B cell (primary cell): ENCODE results near the gene CREB5. TPM values are rescaled to one million over a fixed set of nuclear protein-coding genes. Genes with fewer than 3 reads are reported as not detected.

Source experiments
- ATAC-seq: fragments of 200-7000 bp; cut with Tn5 transposase; one replicate; pipeline ENCODE4 v1.10.0; 2021; ENCODE audit warnings: low read depth, mild to moderate bottlenecking, moderate number of reproducible peaks, moderate library complexity
- CTCF ChIA-PET: fragments of 350-600 bp; sonication (Branson Sonifier 250); formaldehyde crosslinking; loops from one replicate; lab custom pipeline; 2021; ENCODE audit warnings: antibody characterized with exemption, inconsistent platforms; lab: Charles Lee
- POLR2A ChIA-PET: fragments of 350-600 bp; sonication (Branson Sonifier 250); formaldehyde crosslinking; loops from one replicate; lab custom pipeline; 2021; ENCODE audit warnings: antibody characterized with exemption; lab: Charles Lee
- DNase-seq: peaks from one replicate; pipeline ENCODE4 v3.0.0; 2013
- H2AFZ ChIP-seq: 2 replicates; pipeline ENCODE4 v1.6.1; 2012; ENCODE audit warnings: mild to moderate bottlenecking, low read depth, low read length; ENCODE audit not compliant: insufficient read depth, poor library complexity, severe bottlenecking
- H3K27ac ChIP-seq, 2 donors: 1 replicate in 1 of 2; 2 replicates in 1 of 2; pipeline ENCODE4 v1.5.1; 2012 to 2013; ENCODE audit warnings: low read length in 2 of 2, mild to moderate bottlenecking in 2 of 2, moderate library complexity in 1 of 2
- H3K27me3 ChIP-seq, 4 experiments: fragments of 200-600 bp in 1 of 4; sonication (generic) in 1 of 4; replicated peaks in 1 of 4; 1 replicate in 2 of 4; 2 replicates in 2 of 4; pipeline versions ENCODE4 v1.6.1 to v1.7.0; 2013 to 2016; ENCODE audit warnings: low read length in 3 of 4, mild to moderate bottlenecking in 2 of 4, mixed read lengths in 1 of 4, moderate library complexity in 1 of 4; ENCODE audit not compliant: insufficient read depth in 4 of 4, control insufficient read depth in 3 of 4; ENCODE audit errors: control extremely low read depth in 1 of 4
- H3K36me3 ChIP-seq, 2 experiments: replicated peaks in 1 of 2; 1 replicate in 1 of 2; 2 replicates in 1 of 2; pipeline versions ENCODE4 v1.6.1 to v1.7.1; 2013; ENCODE audit warnings: low read length in 1 of 2; ENCODE audit not compliant: insufficient read depth in 2 of 2, control insufficient read depth in 1 of 2; ENCODE audit errors: control extremely low read depth in 1 of 2, extremely low read depth in 1 of 2
- H3K4me1 ChIP-seq, 2 donors: fragments of 200-600 bp in 1 of 2; sonication (generic) in 1 of 2; 1 replicate in 1 of 2; 2 replicates in 1 of 2; pipeline versions ENCODE4 v1.5.1 to v1.6.1; 2013 to 2017; ENCODE audit warnings: low read length in 2 of 2; ENCODE audit not compliant: control insufficient read depth in 2 of 2, insufficient read depth in 2 of 2
- H3K4me2 ChIP-seq: replicated peaks from 2 replicates; pipeline ENCODE3; 2012; ENCODE audit warnings: mild to moderate bottlenecking, low read depth, low read length; ENCODE audit not compliant: poor library complexity, severe bottlenecking
- H3K4me3 ChIP-seq, 5 experiments: fragments of 200-600 bp in 1 of 5; sonication (generic) in 1 of 5; 1 replicate in 3 of 5; 2 replicates in 2 of 5; pipeline versions ENCODE4 v1.5.1 to v1.7.0; 2011 to 2016; ENCODE audit warnings: low read length in 4 of 5, mild to moderate bottlenecking in 4 of 5, low read depth in 2 of 5, control low read depth in 1 of 5, moderate library complexity in 1 of 5; ENCODE audit not compliant: insufficient read depth in 1 of 5; ENCODE audit errors: control extremely low read depth in 1 of 5, extremely low read depth in 1 of 5
- H3K79me2 ChIP-seq: fragments of 200-600 bp; sonication (generic); one replicate; pipeline ENCODE4 v1.6.0; 2016; ENCODE audit warnings: low read length; ENCODE audit not compliant: control insufficient read depth, insufficient read depth
- H3K9ac ChIP-seq: fragments of 200-600 bp; sonication (generic); 2 replicates; pipeline ENCODE4 v1.6.1; 2017; ENCODE audit warnings: mild to moderate bottlenecking, low read length, moderate library complexity
- H3K9me3 ChIP-seq, 3 donors: one replicate each; pipeline versions ENCODE4 v1.6.1 to v1.7.1; 2013; ENCODE audit warnings: low read length in 2 of 3; ENCODE audit not compliant: control insufficient read depth in 2 of 3, insufficient read depth in 1 of 3; ENCODE audit errors: control extremely low read depth in 1 of 3
- H4K20me1 ChIP-seq: 2 replicates; pipeline ENCODE4 v1.6.0; 2012; ENCODE audit warnings: mild to moderate bottlenecking, low read length; ENCODE audit not compliant: insufficient read depth, control insufficient read depth, poor library complexity, severe bottlenecking
- H3K27ac Mint-ChIP-seq: one replicate; pipeline ENCODE4 v1.8.0; 2021; ENCODE audit warnings: mixed read lengths
- H3K27me3 Mint-ChIP-seq: one replicate; pipeline ENCODE4 v1.8.0; 2021; ENCODE audit warnings: mixed read lengths
- H3K4me1 Mint-ChIP-seq: one replicate; pipeline ENCODE4 v1.8.0; 2021; ENCODE audit warnings: mixed read lengths
- H3K4me3 Mint-ChIP-seq: one replicate; pipeline ENCODE4 v1.8.0; 2021; ENCODE audit warnings: mixed read lengths
- H3K9me3 Mint-ChIP-seq: one replicate; pipeline ENCODE4 v1.8.0; 2022; ENCODE audit warnings: mixed read lengths; ENCODE audit not compliant: insufficient read depth
- EZH2 ChIP-seq: IDR thresholded peaks from 2 replicates; pipeline ENCODE4 v1.6.1; 2012; ENCODE audit warnings: borderline replicate concordance, low read depth, mild to moderate bottlenecking, moderate library complexity, low read length; ENCODE audit not compliant: insufficient read depth, poor library complexity, severe bottlenecking
- whole genome bisulfite sequencing: methylation state at CpG from one replicate; pipeline ENCODE4 v1.1.5; 2013; ENCODE audit warnings: missing lambda C conversion rate; ENCODE audit not compliant: insufficient coverage; 5-methylcytosine and 5-hydroxymethylcytosine counted together
- intact Hi-C: fragments of 100-400 bp; cut with micrococcal nuclease; formaldehyde crosslinking; loops from one replicate; pipeline ENCODE4 v1.10.0; 2022
- polyA plus RNA-seq: library from polyadenylated mRNA; depleted of rRNA; stranded (reverse); fragments of >200 nt; gene quantifications from 2 replicates; pipeline ENCODE4 v1.2.3, GENCODE V29; 2012
- total RNA-seq, 2 donors: library from RNA; stranded (reverse); fragments of 120-200 nt in 1 of 2; gene quantifications; 1 replicate in 1 of 2; 2 replicates in 1 of 2; pipeline versions ENCODE4 v1.2.3 to v1.2.4, GENCODE V29; 2013 to 2022
- TF ChIP-seq, protein P1 (sequence below): fragments of 200-600 bp; IDR thresholded peaks from one replicate; pipeline ENCODE4 v1.8.0; 2022; ENCODE audit warnings: antibody characterized with exemption, mild to moderate bottlenecking

The CREB5 gene
- total and polyA plus RNA-seq, 2 donors (not counting 1 experiment from before 2014, with no cell fraction given), result 0.05 to 0.95 TPM

GRCh38 chr7:28405662-28406061, 6.7 kb upstream of the CREB5 start:
- H3K27me3 Mint-ChIP-seq, result peaks cover 38% of the 10 kb centered on the region
- CTCF ChIA-PET, result no interaction called here
- intact Hi-C loops, result no loop called here
- H3K4me1 Mint-ChIP-seq, result peaks cover 18% of the 10 kb centered on the region
- 73% methylated on average over 2 of the region's 5 CpGs for WGBS
- H3K4me3 Mint-ChIP-seq, result no peak overlapping the region
- peaks cover 0 to 4% (median 0%) of the 10 kb centered on the region in 3 donors for H3K9me3 ChIP-seq
- H2AFZ ChIP-seq, result no peak overlapping the region
- no peak overlapping the region for H3K27ac Mint-ChIP-seq
- H3K79me2 ChIP-seq, result no peaks in the 10 kb centered on the region
- no peaks in the 10 kb centered on the region for H3K9me3 Mint-ChIP-seq
- H3K9ac ChIP-seq, result no peak overlapping the region
- H3K27me3 ChIP-seq, result peaks cover 0 to 37% (median 16%) of the 10 kb centered on the region in 4 experiments
- DNase-seq (no peak), ATAC-seq (no peak)
- no peak overlapping the region for H3K4me2 ChIP-seq
- H3K27ac ChIP-seq, result no peak overlapping the region
- POLR2A ChIA-PET, result no interaction called here
- no peak overlapping the region for H3K4me3 ChIP-seq
- TF ChIP-seq, protein P1, sequence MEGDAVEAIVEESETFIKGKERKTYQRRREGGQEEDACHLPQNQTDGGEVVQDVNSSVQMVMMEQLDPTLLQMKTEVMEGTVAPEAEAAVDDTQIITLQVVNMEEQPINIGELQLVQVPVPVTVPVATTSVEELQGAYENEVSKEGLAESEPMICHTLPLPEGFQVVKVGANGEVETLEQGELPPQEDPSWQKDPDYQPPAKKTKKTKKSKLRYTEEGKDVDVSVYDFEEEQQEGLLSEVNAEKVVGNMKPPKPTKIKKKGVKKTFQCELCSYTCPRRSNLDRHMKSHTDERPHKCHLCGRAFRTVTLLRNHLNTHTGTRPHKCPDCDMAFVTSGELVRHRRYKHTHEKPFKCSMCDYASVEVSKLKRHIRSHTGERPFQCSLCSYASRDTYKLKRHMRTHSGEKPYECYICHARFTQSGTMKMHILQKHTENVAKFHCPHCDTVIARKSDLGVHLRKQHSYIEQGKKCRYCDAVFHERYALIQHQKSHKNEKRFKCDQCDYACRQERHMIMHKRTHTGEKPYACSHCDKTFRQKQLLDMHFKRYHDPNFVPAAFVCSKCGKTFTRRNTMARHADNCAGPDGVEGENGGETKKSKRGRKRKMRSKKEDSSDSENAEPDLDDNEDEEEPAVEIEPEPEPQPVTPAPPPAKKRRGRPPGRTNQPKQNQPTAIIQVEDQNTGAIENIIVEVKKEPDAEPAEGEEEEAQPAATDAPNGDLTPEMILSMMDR, result no peak
- no peak for TF ChIP-seq EZH2
- peaks cover 21 to 25% of the 10 kb centered on the region in 2 donors for H3K4me1 ChIP-seq
- H3K36me3 ChIP-seq, result no peaks in the 10 kb centered on the region
- H4K20me1 ChIP-seq, result no peaks in the 10 kb centered on the region

GRCh38 chr7:28406192-28406591, 6.1 kb upstream of the CREB5 start:
- intact Hi-C loops, result no loop called here
- no peaks in the 10 kb centered on the region for H3K79me2 ChIP-seq
- H4K20me1 ChIP-seq, result no peaks in the 10 kb centered on the region
- H3K9ac ChIP-seq, result no peak overlapping the region
- H3K4me3 ChIP-seq, result no peak overlapping the region
- Mint-ChIP-seq H3K4me1 (peaks cover 23% of the 10 kb centered on the region), H3K4me3 (no peak overlapping the region), H3K9me3 (no peaks in the 10 kb centered on the region), H3K27ac (no peak overlapping the region), H3K27me3 (peaks cover 43% of the 10 kb centered on the region)
- no peak overlapping the region for H3K27ac ChIP-seq
- CTCF ChIA-PET, result no interaction called here
- no peaks in the 10 kb centered on the region for H3K36me3 ChIP-seq
- no peak overlapping the region for H3K4me2 ChIP-seq
- peaks cover 0 to 4% (median 0%) of the 10 kb centered on the region in 3 donors for H3K9me3 ChIP-seq
- H2AFZ ChIP-seq, result no peak overlapping the region
- TF ChIP-seq EZH2, result no peak
- TF ChIP-seq, protein P1, result no peak
- H3K27me3 ChIP-seq, result peaks cover 0 to 42% (median 18%) of the 10 kb centered on the region in 4 experiments
- DNase-seq (no peak), ATAC-seq (no peak)
- H3K4me1 ChIP-seq, result peaks cover 26 to 30% of the 10 kb centered on the region in 2 donors
- POLR2A ChIA-PET, result no interaction called here
- 96% methylated on average over 5 of the region's 5 CpGs for WGBS
